ENCODE results near the gene RIN3. TPM values are rescaled to one million over a fixed set of nuclear protein-coding genes. Genes with fewer than 3 reads are reported as not detected.

Gene RIN3
- total RNA-seq, 4 donors from 2014 or later, result 13.5 to 22.2 (median 16.2) TPM

GRCh38 chr14:92728759-92729364, 215.3 kb downstream of the RIN3 start:
- TF ChIP-seq POLR2AphosphoS5 (IDR thresholded peaks at IDR 0.05) (no peak), CTCF (IDR thresholded peaks at IDR 0.05) (no peak), EP300 (IDR thresholded peaks at IDR 0.05) (no peak), POLR2A (IDR thresholded peaks at IDR 0.05) (no peak)
- Histone ChIP-seq H3K9me3 (no peaks in the 10 kb centered on the region), H3K27me3 (no peaks in the 10 kb centered on the region), H3K36me3 (peaks cover 3 to 50% of the 10 kb centered on the region in 2 donors), H3K4me1 (peaks cover 0 to 5% (median 0%) of the 10 kb centered on the region in 3 donors), H3K4me3 (no peak overlapping the region), H3K27ac (no peak overlapping the region)
- WGBS, 2 donors (ENCODE audit: low coverage in 1 of 2), result 79 to 86% methylated on average over 6 of the region's 8 CpGs
- no peak for ATAC-seq

- 76 to 81% methylated on average over 13 to 14 of the region's 14 CpGs for WGBS, 2 donors (ENCODE audit: low coverage in 1 of 2)
- H3K4me3 ChIP-seq, result no peak overlapping the region
- H3K27me3 ChIP-seq, result no peaks in the 10 kb centered on the region
- H3K9me3 ChIP-seq, result no peaks in the 10 kb centered on the region
- H3K36me3 ChIP-seq, result peaks cover 3 to 47% of the 10 kb centered on the region in 2 donors
- no peak for TF ChIP-seq POLR2AphosphoS5 (IDR thresholded peaks at IDR 0.05)
- TF ChIP-seq CTCF (IDR thresholded peaks at IDR 0.05), result no peak
- no peak for TF ChIP-seq POLR2A (IDR thresholded peaks at IDR 0.05)
- no peak for TF ChIP-seq EP300 (IDR thresholded peaks at IDR 0.05)
- no peak overlapping the region for H3K27ac ChIP-seq
- peaks cover 0 to 5% (median 0%) of the 10 kb centered on the region in 3 donors for H3K4me1 ChIP-seq
- no peak for ATAC-seq
These were observed 216.2 kb downstream of the RIN3 start for GRCh38 chr14:92729634-92730358.

GRCh38 chr14:92731622-92732115, 218.1 kb downstream of the RIN3 start:
- H3K36me3 ChIP-seq, result peaks cover 3 to 43% of the 10 kb centered on the region in 2 donors
- no peaks in the 10 kb centered on the region for H3K9me3 ChIP-seq
- H3K4me3 ChIP-seq, result no peak overlapping the region
- no peak for ATAC-seq
- WGBS, 2 donors (ENCODE audit: low coverage in 1 of 2), result 90 to 92% methylated on average over 2 of the region's 3 CpGs
- H3K27me3 ChIP-seq, result no peaks in the 10 kb centered on the region
- no peak overlapping the region for H3K27ac ChIP-seq
- TF ChIP-seq POLR2AphosphoS5 (IDR thresholded peaks at IDR 0.05), result no peak
- TF ChIP-seq EP300 (IDR thresholded peaks at IDR 0.05), result no peak
- no peak for TF ChIP-seq CTCF (IDR thresholded peaks at IDR 0.05)
- TF ChIP-seq POLR2A (IDR thresholded peaks at IDR 0.05), result no peak
- peaks cover 0 to under 1% (median 0%) of the 10 kb centered on the region in 3 donors for H3K4me1 ChIP-seq

DNA sequence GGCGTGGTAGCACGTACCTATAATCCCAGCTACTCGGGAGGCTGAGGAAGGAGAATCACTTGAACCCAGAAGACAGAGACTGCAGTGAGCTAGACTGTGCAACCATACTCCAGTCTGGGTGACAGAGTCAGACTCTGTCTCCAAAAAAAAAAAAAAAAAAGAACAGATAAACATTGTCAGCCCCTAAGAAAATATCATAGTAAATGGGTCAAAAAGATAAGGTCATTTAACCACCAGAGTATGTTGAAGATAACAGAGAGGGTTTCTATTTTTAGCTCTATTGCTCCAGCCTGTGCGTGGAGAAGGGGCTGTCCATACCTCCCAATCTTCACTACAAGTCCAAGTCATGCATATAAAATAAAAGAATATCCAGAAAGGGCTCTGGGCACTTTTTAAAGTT, 219.4 kb downstream of the RIN3 start:
- ATAC-seq, result no peak
- 70 to 90% methylated on average over 4 of the region's 4 CpGs for WGBS, 2 donors (ENCODE audit: low coverage in 1 of 2)
- Histone ChIP-seq H3K4me1 (no peaks in the 10 kb centered on the region), H3K27me3 (no peaks in the 10 kb centered on the region), H3K27ac (no peak overlapping the region), H3K36me3 (peaks cover 3 to 39% of the 10 kb centered on the region in 2 donors), H3K9me3 (no peaks in the 10 kb centered on the region), H3K4me3 (no peak overlapping the region)
- TF ChIP-seq POLR2AphosphoS5 (IDR thresholded peaks at IDR 0.05), result no peak
- TF ChIP-seq EP300 (IDR thresholded peaks at IDR 0.05), result no peak
- no peak for TF ChIP-seq POLR2A (IDR thresholded peaks at IDR 0.05)
- no peak for TF ChIP-seq CTCF (IDR thresholded peaks at IDR 0.05)

Measured in gastroesophageal sphincter (tissue), 4 donors.